ENCODE data around the gene ZNF550. TPM values are rescaled to one million over a fixed set of nuclear protein-coding genes. Genes with fewer than 3 reads are reported as not detected.

The ZNF550 gene
- total RNA-seq, 1 donor from 2014 or later = 10.3 TPM

GRCh38 chr19:57583521-57584416 is 24.1 kb upstream of the ZNF550 start, which contains the start of gene ZIK1:
ZIK1 (plus strand) TSS chr19:57584145; CDS start chr19:57584357, 212 bp downstream.
- H3K9me3 Mint-ChIP-seq (ENCODE audit: unreplicated experiment) = peaks cover 41% of the 10 kb centered on the region
- peak within 1 kb of the TSS; percentile 85 for H3K4me3 Mint-ChIP-seq (ENCODE audit: unreplicated experiment)
- peak within 1 kb of the TSS; percentile 90 for H3K27ac Mint-ChIP-seq (ENCODE audit: unreplicated experiment)
- TF ChIP-seq CTCF (IDR thresholded peaks at IDR 0.05) = peak; percentile 12
- peaks cover 12% of the 10 kb centered on the region for H3K4me1 Mint-ChIP-seq (ENCODE audit: unreplicated experiment)
- peaks cover 35% of the 10 kb centered on the region for H3K36me3 Mint-ChIP-seq (ENCODE audit: unreplicated experiment)
- DNase-seq (ENCODE audit: extremely low spot score, unreplicated experiment) = peak; percentile 94
- H3K27me3 Mint-ChIP-seq (ENCODE audit: unreplicated experiment) = no peaks in the 10 kb centered on the region

DNA sequence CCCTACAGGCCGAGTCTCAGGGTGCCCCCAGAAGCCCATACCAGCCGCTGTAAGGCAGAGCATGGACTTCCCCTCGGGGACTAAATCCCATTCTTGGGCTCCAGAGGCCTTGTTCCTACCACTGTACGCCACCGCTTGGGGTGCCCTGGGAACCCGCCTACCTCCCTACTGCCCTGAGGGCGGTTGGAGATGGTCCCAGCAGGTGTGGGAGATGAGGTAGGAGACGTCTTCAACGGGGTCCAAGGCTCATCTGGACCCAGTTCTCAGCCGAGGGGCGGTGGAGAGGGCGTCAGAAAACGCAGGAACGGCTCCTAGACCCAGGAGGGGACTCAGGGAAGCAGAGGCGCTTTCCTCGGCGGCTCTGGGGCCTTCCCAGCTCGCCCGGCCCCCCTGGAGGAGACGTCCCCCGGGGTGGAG is 23.4 kb upstream of the ZNF550 start:
- Mint-ChIP-seq H3K4me1 (ENCODE audit: unreplicated experiment) (peaks cover 14% of the 10 kb centered on the region), H3K4me3 (ENCODE audit: unreplicated experiment) (peak overlapping the region; percentile 85), H3K36me3 (ENCODE audit: unreplicated experiment) (peaks cover 31% of the 10 kb centered on the region), H3K9me3 (ENCODE audit: unreplicated experiment) (peaks cover 38% of the 10 kb centered on the region), H3K27ac (ENCODE audit: unreplicated experiment) (no peak overlapping the region), H3K27me3 (ENCODE audit: unreplicated experiment) (no peaks in the 10 kb centered on the region)
- TF ChIP-seq CTCF (IDR thresholded peaks at IDR 0.05) = no peak
- DNase-seq (ENCODE audit: extremely low spot score, unreplicated experiment) = no peak

GRCh38 chr19:57578487-57579205 is 19.0 kb upstream of the ZNF550 start, which contains the start of gene ZNF416:
ZNF416 (minus strand) TSS chr19:57578911; CDS start chr19:57578704, 207 bp downstream.
- peak; percentile 97 for DNase-seq (ENCODE audit: extremely low spot score, unreplicated experiment)
- Mint-ChIP-seq H3K27ac (ENCODE audit: unreplicated experiment) (peak within 1 kb of the TSS; percentile 90), H3K36me3 (ENCODE audit: unreplicated experiment) (peaks cover 43% of the 10 kb centered on the region), H3K9me3 (ENCODE audit: unreplicated experiment) (peaks cover 47% of the 10 kb centered on the region), H3K4me3 (ENCODE audit: unreplicated experiment) (peak within 1 kb of the TSS; percentile 77), H3K27me3 (ENCODE audit: unreplicated experiment) (no peaks in the 10 kb centered on the region), H3K4me1 (ENCODE audit: unreplicated experiment) (peaks cover 14% of the 10 kb centered on the region)
- peak; percentile 38 for TF ChIP-seq CTCF (IDR thresholded peaks at IDR 0.05)

- DNase-seq (ENCODE audit: extremely low spot score, unreplicated experiment) = no peak
- H3K9me3 Mint-ChIP-seq (ENCODE audit: unreplicated experiment) = peaks cover 45% of the 10 kb centered on the region
- no peaks in the 10 kb centered on the region for H3K27me3 Mint-ChIP-seq (ENCODE audit: unreplicated experiment)
- no peak for TF ChIP-seq CTCF (IDR thresholded peaks at IDR 0.05)
- peak overlapping the region; percentile 49 for H3K4me3 Mint-ChIP-seq (ENCODE audit: unreplicated experiment)
- H3K4me1 Mint-ChIP-seq (ENCODE audit: unreplicated experiment) = peaks cover 13% of the 10 kb centered on the region
- H3K36me3 Mint-ChIP-seq (ENCODE audit: unreplicated experiment) = peaks cover 61% of the 10 kb centered on the region
- H3K27ac Mint-ChIP-seq (ENCODE audit: unreplicated experiment) = no peak overlapping the region
Observed at GRCh38 chr19:57576661-57577060, 17.0 kb upstream of the ZNF550 start.

Data from osteocyte (in vitro differentiated cells).